Activated CD8-positive, alpha-beta T cell treated with anti-CD3 and anti-CD28 coated beads for 36 hours (primary cell): ENCODE measurements around the gene RLN3. TPM values are rescaled to one million over a fixed set of nuclear protein-coding genes. Genes with fewer than 3 reads are reported as not detected.

ENCODE experiments used
- ATAC-seq: fragments of 200-7000 bp; cut with Tn5 transposase; one replicate; pipeline ENCODE4 v1.10.0; 2021; ENCODE audit warnings: mild to moderate bottlenecking, moderate library complexity
- CTCF ChIA-PET: fragments of 350-600 bp; sonication (Branson Sonifier 250); formaldehyde crosslinking; loops from one replicate; lab custom pipeline; 2021; ENCODE audit warnings: antibody characterized with exemption; lab: Charles Lee
- POLR2A ChIA-PET: fragments of 350-600 bp; sonication (Branson Sonifier 250); formaldehyde crosslinking; loops from one replicate; lab custom pipeline; 2021; ENCODE audit warnings: antibody characterized with exemption; lab: Charles Lee
- DNase-seq: peaks from one replicate; pipeline ENCODE4 v3.0.0-alpha.2; 2020
- H3K27ac Mint-ChIP-seq: one replicate; pipeline ENCODE4 v1.8.0; 2021; ENCODE audit warnings: mild to moderate bottlenecking, mixed read lengths
- H3K27me3 Mint-ChIP-seq: one replicate; pipeline ENCODE4 v1.8.0; 2021; ENCODE audit warnings: mixed read lengths
- H3K36me3 Mint-ChIP-seq: one replicate; pipeline ENCODE4 v1.8.0; 2021; ENCODE audit warnings: low read depth, mixed read lengths
- H3K4me1 Mint-ChIP-seq: one replicate; pipeline ENCODE4 v1.8.0; 2021; ENCODE audit warnings: low read depth, mixed read lengths
- H3K4me3 Mint-ChIP-seq: one replicate; pipeline ENCODE4 v1.8.0; 2021; ENCODE audit warnings: mild to moderate bottlenecking, moderate library complexity, mixed read lengths
- H3K9me3 Mint-ChIP-seq: one replicate; pipeline ENCODE4 v1.8.0; 2021; ENCODE audit warnings: mixed read lengths
- intact Hi-C: fragments of 100-400 bp; cut with micrococcal nuclease; formaldehyde crosslinking; loops from one replicate; pipeline ENCODE4 v1.10.0; 2022
- total RNA-seq, 2 experiments: library from RNA; stranded (reverse); gene quantifications; one replicate each; pipeline ENCODE4 v1.2.3, GENCODE V29; 2021
- TF ChIP-seq, protein P1 (sequence below): fragments of 200-600 bp; IDR thresholded peaks from one replicate; pipeline ENCODE4 v1.8.0; 2022; ENCODE audit warnings: antibody characterized with exemption, mild to moderate bottlenecking

The RLN3 gene
- total RNA-seq, 2 experiments from 2014 or later, result not detected

DNA sequence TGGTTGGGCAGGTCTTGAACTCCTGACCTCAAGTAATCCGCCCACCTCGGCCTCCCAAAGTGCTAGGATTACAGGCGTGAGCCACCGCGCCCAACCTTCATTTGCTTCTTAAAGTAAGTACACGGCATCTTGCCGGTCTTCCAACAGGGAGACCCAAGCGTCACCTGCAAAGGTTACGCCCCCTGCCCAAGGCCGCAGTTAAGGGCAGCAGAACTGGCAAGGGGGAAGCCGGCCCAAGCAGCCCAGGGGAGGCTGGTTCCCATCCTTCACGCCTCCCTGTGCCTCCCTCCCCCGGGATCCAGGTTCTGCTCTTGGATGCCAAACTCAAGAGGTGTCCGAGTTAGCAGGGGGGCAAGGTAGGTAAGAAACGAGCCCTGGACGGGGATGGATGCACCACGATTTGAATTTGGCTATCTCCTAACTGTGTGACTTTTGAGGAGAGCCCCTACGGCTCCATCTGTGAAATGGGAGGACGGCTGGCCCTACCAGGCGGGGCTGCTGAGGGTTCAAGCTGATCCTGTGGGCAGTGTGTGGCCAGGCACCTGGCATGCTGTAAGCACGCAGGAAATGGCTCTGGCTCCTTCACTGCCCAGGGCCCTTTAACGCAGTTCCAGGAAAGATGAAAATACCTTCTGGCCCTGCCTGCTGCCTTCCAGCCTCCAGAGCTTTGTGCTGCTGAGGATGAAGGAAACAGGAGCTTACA lies 30.9 kb upstream of the RLN3 start:
- ATAC-seq (no peak), DNase-seq (no peak)
- Mint-ChIP-seq H3K36me3 (peaks cover 28% of the 10 kb centered on the region), H3K9me3 (peaks cover 7% of the 10 kb centered on the region), H3K27ac (no peak overlapping the region), H3K4me3 (no peak overlapping the region), H3K4me1 (peaks cover 22% of the 10 kb centered on the region), H3K27me3 (no peaks in the 10 kb centered on the region)
- intact Hi-C loops, result no loop called here
- POLR2A ChIA-PET, result interaction anchor here (1.4 kb wide), 1 partner anchor 9 kb away, joined by 8 read pairs; no protein-coding TSS in a partner anchor
- TF ChIP-seq, protein P1, sequence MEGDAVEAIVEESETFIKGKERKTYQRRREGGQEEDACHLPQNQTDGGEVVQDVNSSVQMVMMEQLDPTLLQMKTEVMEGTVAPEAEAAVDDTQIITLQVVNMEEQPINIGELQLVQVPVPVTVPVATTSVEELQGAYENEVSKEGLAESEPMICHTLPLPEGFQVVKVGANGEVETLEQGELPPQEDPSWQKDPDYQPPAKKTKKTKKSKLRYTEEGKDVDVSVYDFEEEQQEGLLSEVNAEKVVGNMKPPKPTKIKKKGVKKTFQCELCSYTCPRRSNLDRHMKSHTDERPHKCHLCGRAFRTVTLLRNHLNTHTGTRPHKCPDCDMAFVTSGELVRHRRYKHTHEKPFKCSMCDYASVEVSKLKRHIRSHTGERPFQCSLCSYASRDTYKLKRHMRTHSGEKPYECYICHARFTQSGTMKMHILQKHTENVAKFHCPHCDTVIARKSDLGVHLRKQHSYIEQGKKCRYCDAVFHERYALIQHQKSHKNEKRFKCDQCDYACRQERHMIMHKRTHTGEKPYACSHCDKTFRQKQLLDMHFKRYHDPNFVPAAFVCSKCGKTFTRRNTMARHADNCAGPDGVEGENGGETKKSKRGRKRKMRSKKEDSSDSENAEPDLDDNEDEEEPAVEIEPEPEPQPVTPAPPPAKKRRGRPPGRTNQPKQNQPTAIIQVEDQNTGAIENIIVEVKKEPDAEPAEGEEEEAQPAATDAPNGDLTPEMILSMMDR, result no peak
- CTCF ChIA-PET, result interaction anchor here (1.0 to 2.0 kb wide), 2 partner anchors 10 to 62 kb away, joined by 3 to 4 read pairs; no protein-coding TSS in a partner anchor

- TF ChIP-seq, protein P1, result no peak
- DNase-seq (no peak), ATAC-seq (no peak)
- Mint-ChIP-seq H3K4me1 (peaks cover 27% of the 10 kb centered on the region), H3K9me3 (peaks cover 7% of the 10 kb centered on the region), H3K4me3 (no peak overlapping the region), H3K36me3 (peaks cover 25% of the 10 kb centered on the region), H3K27me3 (no peaks in the 10 kb centered on the region), H3K27ac (no peak overlapping the region)
- POLR2A ChIA-PET, result interaction anchor here (9.9 kb wide), 1 partner anchor 11 kb away, joined by 96 read pairs; no protein-coding TSS in a partner anchor
- CTCF ChIA-PET, result interaction anchor here (2.0 kb wide), 1 partner anchor 10 kb away, joined by 4 read pairs; no protein-coding TSS in a partner anchor
- intact Hi-C loops, result no loop called here
These were observed 30.4 kb upstream of the RLN3 start for GRCh38 chr19:13997631-13997962.

DNA sequence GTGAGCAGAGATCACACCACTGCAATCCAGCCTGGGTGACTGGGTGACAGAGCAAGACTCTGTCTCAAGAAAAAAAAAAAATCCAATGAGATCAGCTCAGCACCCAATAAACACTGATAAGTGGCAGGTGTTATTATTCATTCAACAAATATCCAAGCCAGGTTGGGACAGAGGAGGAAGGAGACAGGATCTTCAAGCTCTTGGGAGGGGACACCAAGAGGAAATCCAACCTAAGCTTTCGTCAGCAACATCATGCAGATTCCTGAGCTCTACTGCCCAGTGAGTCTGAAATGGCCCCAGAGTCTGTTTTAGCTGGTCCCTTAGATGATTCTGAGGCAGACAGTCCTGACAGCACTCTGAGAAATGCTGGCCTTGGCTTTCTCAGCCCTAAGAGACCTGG lies 29.5 kb upstream of the RLN3 start:
- H3K4me3 Mint-ChIP-seq, result no peak overlapping the region
- H3K9me3 Mint-ChIP-seq, result peaks cover 7% of the 10 kb centered on the region
- H3K36me3 Mint-ChIP-seq, result peaks cover 24% of the 10 kb centered on the region
- ChIA-PET CTCF (interaction anchor here (0.7 to 2.0 kb wide), 4 partner anchors 11 to 89 kb away, joined by 3 to 6 read pairs (median 4); partner anchors contain the start of gene MISP3), POLR2A (interaction anchor here (0.7 to 9.9 kb wide), 5 partner anchors 11 to 59 kb away, joined by 3 to 96 read pairs (median 3); partner anchors contain the start of gene IL27RA)
- peaks cover 35% of the 10 kb centered on the region for H3K4me1 Mint-ChIP-seq
- DNase-seq (no peak), ATAC-seq (no peak)
- no peaks in the 10 kb centered on the region for H3K27me3 Mint-ChIP-seq
- intact Hi-C loops, result no loop called here
- TF ChIP-seq, protein P1, result no peak
- H3K27ac Mint-ChIP-seq, result no peak overlapping the region

DNA sequence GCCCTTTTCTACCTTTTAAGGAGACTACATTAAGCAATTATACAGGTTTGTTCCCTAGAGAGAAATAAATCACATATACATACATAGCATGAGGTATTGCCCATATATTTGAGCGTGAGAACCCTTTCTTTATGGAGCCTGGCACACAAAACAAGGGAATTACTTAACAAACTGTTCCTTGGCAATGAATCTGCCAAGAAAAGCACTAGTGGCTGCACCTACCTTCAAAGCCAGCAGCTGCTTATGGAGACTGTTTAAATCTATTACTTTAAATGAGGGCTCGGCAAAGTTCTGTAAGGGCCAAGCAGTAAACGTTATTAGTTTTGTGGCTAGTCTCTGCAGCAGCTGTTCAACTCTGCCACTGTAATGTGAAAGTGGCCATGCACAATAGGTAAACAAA lies 28.9 kb upstream of the RLN3 start:
- H3K27me3 Mint-ChIP-seq, result no peaks in the 10 kb centered on the region
- CTCF ChIA-PET, result interaction anchor here (1.0 to 2.0 kb wide), 4 partner anchors 12 to 74 kb away, joined by 3 to 6 read pairs (median 4); partner anchors contain the start of gene MISP3

More for the DNA sequence above, 28.9 kb upstream of the RLN3 start:
- no peak overlapping the region for H3K4me3 Mint-ChIP-seq
- no peak overlapping the region for H3K27ac Mint-ChIP-seq
- POLR2A ChIA-PET, result interaction anchor here (0.7 to 9.9 kb wide), 4 partner anchors 12 to 60 kb away, joined by 3 to 96 read pairs (median 4); partner anchors contain the start of gene IL27RA
- DNase-seq (no peak), ATAC-seq (no peak)
- intact Hi-C loops, result no loop called here
- TF ChIP-seq, protein P1, result no peak
- peaks cover 7% of the 10 kb centered on the region for H3K9me3 Mint-ChIP-seq
- H3K4me1 Mint-ChIP-seq, result peaks cover 37% of the 10 kb centered on the region
- peaks cover 24% of the 10 kb centered on the region for H3K36me3 Mint-ChIP-seq
